ENCODE results near the gene CDRT4.

The CDRT4 gene

GRCh38 chr17:15406081-15406480 is 61.3 kb downstream of the CDRT4 start:
- no peaks in the 10 kb centered on the region for H4K20me1 ChIP-seq (ENCODE audit: low read depth, low read length)
- no peak overlapping the region for H2AFZ ChIP-seq (ENCODE audit: low read depth, low read length, severe bottlenecking)
- no peaks in the 10 kb centered on the region for H3K9me2 ChIP-seq (replicated peaks; ENCODE audit: insufficient read depth, low read length)
- TF ChIP-seq CTCF (IDR thresholded peaks at IDR 0.05; ENCODE audit: insufficient read depth, low read length, poor library complexity, severe bottlenecking): no peak
- no peak for TF ChIP-seq EZH2phosphoT487 (conservative IDR thresholded peaks at IDR 0.05; ENCODE audit: low read length)
- no peaks in the 10 kb centered on the region for H3F3A ChIP-seq (ENCODE audit: insufficient read depth)
- no peak overlapping the region for H3K27ac ChIP-seq (ENCODE audit: low read depth, low read length)
- no peaks in the 10 kb centered on the region for H3K36me3 ChIP-seq (ENCODE audit: low read length)
- H3K4me3 ChIP-seq (ENCODE audit: insufficient read depth, low read length, poor library complexity, severe bottlenecking): no peak overlapping the region
- H3K4me2 ChIP-seq (ENCODE audit: low read depth, low read length, poor library complexity, severe bottlenecking): no peak overlapping the region
- H3K9ac ChIP-seq (ENCODE audit: low read length): no peak overlapping the region
- no peaks in the 10 kb centered on the region for H3K79me2 ChIP-seq (ENCODE audit: insufficient read depth, low read length)
- no peaks in the 10 kb centered on the region for H3K9me3 ChIP-seq (ENCODE audit: insufficient read depth, low read length)
- no peaks in the 10 kb centered on the region for H3K27me3 ChIP-seq (ENCODE audit: low read length)

- Histone ChIP-seq H3K36me3 (ENCODE audit: low read length) (no peaks in the 10 kb centered on the region), H2AFZ (ENCODE audit: low read depth, low read length, severe bottlenecking) (no peak overlapping the region), H3K27me3 (ENCODE audit: low read length) (no peaks in the 10 kb centered on the region), H3K9ac (ENCODE audit: low read length) (no peak overlapping the region), H3K9me2 (replicated peaks; ENCODE audit: insufficient read depth, low read length) (no peaks in the 10 kb centered on the region), H3K4me3 (ENCODE audit: insufficient read depth, low read length, poor library complexity, severe bottlenecking) (no peak overlapping the region), H3K9me3 (ENCODE audit: insufficient read depth, low read length) (no peaks in the 10 kb centered on the region), H3F3A (ENCODE audit: insufficient read depth) (no peaks in the 10 kb centered on the region), H4K20me1 (ENCODE audit: low read depth, low read length) (no peaks in the 10 kb centered on the region), H3K4me2 (ENCODE audit: low read depth, low read length, poor library complexity, severe bottlenecking) (no peak overlapping the region), H3K79me2 (ENCODE audit: insufficient read depth, low read length) (no peaks in the 10 kb centered on the region), H3K27ac (ENCODE audit: low read depth, low read length) (no peak overlapping the region)
- no peak for TF ChIP-seq CTCF (IDR thresholded peaks at IDR 0.05; ENCODE audit: insufficient read depth, low read length, poor library complexity, severe bottlenecking)
- no peak for TF ChIP-seq EZH2phosphoT487 (conservative IDR thresholded peaks at IDR 0.05; ENCODE audit: low read length)
These were observed 62.4 kb downstream of the CDRT4 start for GRCh38 chr17:15405058-15405415.

GRCh38 chr17:15404106-15405057 is 63.0 kb downstream of the CDRT4 start:
- TF ChIP-seq CTCF (IDR thresholded peaks at IDR 0.05; ENCODE audit: insufficient read depth, low read length, poor library complexity, severe bottlenecking) (no peak), EZH2phosphoT487 (conservative IDR thresholded peaks at IDR 0.05; ENCODE audit: low read length) (no peak)
- H3K9me3 ChIP-seq (ENCODE audit: insufficient read depth, low read length): no peaks in the 10 kb centered on the region
- no peaks in the 10 kb centered on the region for H3K36me3 ChIP-seq (ENCODE audit: low read length)
- H2AFZ ChIP-seq (ENCODE audit: low read depth, low read length, severe bottlenecking): no peak overlapping the region
- H3K27me3 ChIP-seq (ENCODE audit: low read length): no peaks in the 10 kb centered on the region
- H3K4me3 ChIP-seq (ENCODE audit: insufficient read depth, low read length, poor library complexity, severe bottlenecking): no peak overlapping the region
- no peaks in the 10 kb centered on the region for H3K9me2 ChIP-seq (replicated peaks; ENCODE audit: insufficient read depth, low read length)
- H3F3A ChIP-seq (ENCODE audit: insufficient read depth): no peaks in the 10 kb centered on the region
- no peak overlapping the region for H3K9ac ChIP-seq (ENCODE audit: low read length)
- H3K27ac ChIP-seq (ENCODE audit: low read depth, low read length): no peak overlapping the region
- no peaks in the 10 kb centered on the region for H4K20me1 ChIP-seq (ENCODE audit: low read depth, low read length)
- H3K79me2 ChIP-seq (ENCODE audit: insufficient read depth, low read length): no peaks in the 10 kb centered on the region
- H3K4me2 ChIP-seq (ENCODE audit: low read depth, low read length, poor library complexity, severe bottlenecking): no peak overlapping the region
